ENCODE results near the gene HPD.

- TF ChIP-seq CTCF (IDR thresholded peaks at IDR 0.05), result no peak
- no peak for TF ChIP-seq POLR2AphosphoS5 (IDR thresholded peaks at IDR 0.05)
- no peak for TF ChIP-seq POLR2A (IDR thresholded peaks at IDR 0.05)
Observed at GRCh38 chr12:121798787-121799155, 59.9 kb downstream of the HPD start.

All from prostate gland (tissue), 2 donors.